NCI-H226 (cell line): ENCODE measurements around the gene NHLRC4.

Experiments
- DNase-seq: peaks from one replicate; pipeline ENCODE4 v3.0.0-alpha.2; 2015

Gene NHLRC4

DNA sequence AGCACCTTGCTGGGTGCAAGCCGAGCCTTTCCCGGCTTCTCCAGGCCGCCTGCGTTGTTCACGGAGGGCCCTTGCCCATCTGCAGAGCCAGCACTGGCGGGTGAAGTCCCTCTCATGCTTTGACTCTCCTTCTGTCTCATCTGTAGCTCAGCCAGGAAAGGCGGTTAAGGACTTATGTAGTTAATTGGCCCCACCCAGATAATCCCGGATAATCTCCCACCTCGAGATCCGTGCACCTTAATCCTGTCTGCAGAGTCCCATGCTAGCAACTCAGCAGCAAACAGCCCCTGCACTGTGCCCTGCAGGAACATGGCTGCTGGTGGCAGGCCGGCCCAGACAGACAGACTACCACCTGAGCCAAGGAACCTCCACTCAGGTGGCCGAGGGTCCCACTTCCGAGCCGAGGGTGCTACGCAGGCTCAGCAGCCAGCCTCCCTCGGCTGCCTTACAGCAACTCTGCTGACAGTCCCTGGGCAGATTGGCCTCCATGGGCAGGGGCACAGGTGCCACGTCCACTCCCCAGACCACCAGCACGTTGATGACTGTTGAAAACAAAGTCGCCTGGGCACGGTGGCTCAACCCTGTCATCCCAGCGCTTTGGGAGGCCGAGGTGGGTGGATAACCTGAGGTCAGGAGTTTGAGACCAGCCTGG, 40.0 kb downstream of the NHLRC4 start:
- DNase-seq, result no peak

DNA sequence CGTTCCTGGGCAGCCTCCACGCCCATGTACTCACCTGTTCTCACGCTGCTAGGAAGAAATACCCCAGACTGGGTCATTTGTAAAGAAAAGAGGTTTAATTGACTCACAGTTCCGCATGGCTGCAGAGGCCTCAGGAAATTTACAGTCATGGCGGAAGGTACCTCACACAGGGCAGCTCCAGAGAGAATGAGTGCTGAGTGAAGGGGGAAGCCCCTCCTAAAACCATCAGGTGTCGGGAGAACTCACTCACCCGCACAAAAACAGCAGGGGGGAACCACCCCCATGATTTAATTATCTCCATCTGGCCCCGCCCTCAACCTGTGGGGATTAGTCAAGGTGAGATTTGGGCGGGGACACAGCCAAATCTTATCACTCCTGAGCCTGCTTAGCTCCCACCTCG, 41.2 kb downstream of the NHLRC4 start:
- DNase-seq, result no peak

DNA sequence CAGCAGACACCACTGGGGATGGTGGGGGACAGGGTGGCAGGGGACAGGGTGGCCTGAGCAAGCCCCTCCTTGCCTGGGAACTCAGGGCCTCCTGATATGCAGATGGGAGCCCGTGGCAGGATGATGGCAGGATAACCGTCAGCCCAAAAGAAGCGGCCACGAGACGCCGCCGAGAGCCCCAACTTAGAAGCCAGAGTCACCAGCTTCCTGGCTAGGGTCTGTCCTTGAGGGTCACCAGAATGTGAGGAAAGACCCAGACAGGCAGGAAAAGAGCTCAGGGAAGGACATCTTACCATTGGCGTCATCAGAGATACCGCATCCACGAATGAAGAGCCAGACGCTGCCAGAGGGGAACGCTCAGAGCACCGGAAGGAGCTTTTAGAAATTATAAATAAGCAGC, 42.5 kb downstream of the NHLRC4 start:
- DNase-seq, result no peak

- no peak for DNase-seq
Measured at GRCh38 chr16:609984-610383, 43.2 kb downstream of the NHLRC4 start.

- DNase-seq, result no peak
Measured at GRCh38 chr16:610513-611381, 43.9 kb downstream of the NHLRC4 start.

GRCh38 chr16:615122-615521, 48.3 kb downstream of the NHLRC4 start:
- no peak for DNase-seq

DNA sequence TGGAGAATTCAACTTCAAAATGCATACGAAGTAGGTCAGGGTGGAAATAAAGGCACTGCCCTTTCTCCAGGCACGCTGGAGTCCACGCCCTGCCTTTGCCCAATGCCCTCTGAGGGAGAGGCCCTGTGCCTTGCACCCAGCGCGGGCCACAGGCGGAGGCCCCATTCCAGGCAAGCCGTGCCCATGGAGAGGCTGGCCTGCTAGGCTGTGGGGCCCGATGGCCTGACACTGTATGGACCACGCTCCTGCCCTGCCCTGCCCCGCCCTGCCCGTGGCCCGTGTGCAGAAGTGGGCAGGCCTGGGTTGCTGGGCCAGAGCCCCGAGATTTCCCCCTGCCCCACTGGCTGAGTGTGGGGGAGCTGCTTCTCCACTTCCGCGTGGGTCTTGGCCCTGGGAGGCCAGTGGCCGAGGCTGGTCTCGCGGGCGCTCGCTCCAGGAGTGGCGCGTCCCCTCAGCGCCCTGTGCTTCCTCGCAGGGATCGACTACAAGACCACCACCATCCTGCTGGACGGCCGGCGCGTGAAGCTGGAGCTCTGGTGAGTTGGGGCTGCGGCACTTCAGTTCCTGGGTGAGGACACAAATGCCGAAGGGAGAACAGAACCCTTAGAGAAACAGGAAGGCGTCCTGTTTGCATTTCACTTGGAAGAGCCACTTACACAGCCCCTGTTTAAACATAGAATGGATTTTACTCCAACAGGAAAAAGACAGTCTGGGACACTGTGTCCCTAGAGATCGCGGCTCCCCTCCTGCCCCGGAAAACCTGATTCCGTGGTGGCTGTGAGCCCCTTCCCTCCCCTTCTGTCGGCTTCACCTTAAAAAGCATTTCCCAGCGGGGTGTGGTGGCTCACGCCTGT, 50.2 kb downstream of the NHLRC4 start:
- DNase-seq, result no peak

DNA sequence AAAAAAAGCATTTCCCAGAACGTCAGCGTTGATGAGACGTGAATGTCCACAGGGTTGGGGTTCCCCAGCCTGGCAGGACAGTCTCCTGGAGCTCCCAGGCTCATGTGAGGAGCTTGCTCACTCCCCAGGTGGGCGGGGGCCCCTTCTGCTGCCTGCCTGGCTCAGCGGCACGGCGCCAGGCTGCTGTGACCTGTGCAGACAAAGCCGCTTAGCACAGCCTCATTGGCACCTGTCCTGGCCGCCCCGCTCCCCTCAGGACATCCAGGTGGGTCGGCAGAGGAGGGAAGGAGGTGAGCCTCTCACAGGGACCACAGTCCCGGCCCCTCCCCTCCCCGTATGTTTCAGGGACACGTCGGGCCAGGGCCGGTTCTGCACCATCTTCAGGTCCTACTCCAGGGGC, 51.0 kb downstream of the NHLRC4 start:
- DNase-seq, result no peak
